GM21367 (cell line): ENCODE measurements around the gene SUPT6H.
"Not testable (repeated sequence)": the region's sequence is repeated elsewhere in the genome, so short reads cannot be mapped to it uniquely, and the experiment has no call there.

ENCODE experiments used
- ATAC-seq: cut with Tn5 transposase; IDR thresholded peaks from one replicate; pipeline ENCODE4 v1.9.1; 2021; ENCODE audit not compliant: unreplicated experiment

Gene SUPT6H

GRCh38 chr17:28717578-28718332 is 55.8 kb downstream of the SUPT6H start, which contains the start of gene RAB34:
RAB34 (minus strand) TSS chr17:28717868; CDS start chr17:28717266, 602 bp downstream.
- no peak for ATAC-seq

DNA sequence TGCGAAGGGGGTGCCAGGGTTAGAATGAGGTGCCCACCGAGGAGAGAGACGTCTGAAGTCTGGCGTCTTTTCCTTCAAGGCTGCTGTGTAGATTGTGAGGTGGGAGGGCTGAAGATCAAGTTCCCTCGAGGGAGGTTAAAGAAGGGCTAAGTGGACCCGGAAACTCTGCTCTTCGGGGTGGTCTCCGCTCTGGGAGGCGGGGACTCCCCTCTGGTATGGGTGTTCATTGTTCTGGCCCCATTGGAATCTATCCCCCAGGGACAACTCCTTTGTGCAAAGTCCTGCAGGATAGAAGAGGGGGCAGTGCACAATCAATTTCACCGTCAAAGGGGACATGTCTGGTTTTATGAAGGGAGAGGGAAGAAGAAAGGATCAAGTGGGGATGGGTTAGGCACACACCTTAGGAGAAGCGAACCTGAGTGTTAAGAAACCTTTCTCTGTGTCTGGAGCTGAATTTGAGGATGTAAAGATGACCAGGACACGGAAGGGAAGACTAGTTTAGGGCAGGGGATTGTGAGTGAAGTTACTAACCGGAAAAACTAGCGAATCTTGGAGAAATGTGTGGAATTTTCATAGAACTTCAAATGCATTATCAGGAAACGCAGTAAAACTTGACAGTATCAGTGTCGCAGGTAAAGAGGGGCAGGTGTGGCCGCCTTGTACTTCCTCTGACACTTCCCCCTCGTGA is 56.5 kb downstream of the SUPT6H start:
- ATAC-seq, result no peak

- ATAC-seq, result no peak
Observed at GRCh38 chr17:28719021-28719433, 57.0 kb downstream of the SUPT6H start.

DNA sequence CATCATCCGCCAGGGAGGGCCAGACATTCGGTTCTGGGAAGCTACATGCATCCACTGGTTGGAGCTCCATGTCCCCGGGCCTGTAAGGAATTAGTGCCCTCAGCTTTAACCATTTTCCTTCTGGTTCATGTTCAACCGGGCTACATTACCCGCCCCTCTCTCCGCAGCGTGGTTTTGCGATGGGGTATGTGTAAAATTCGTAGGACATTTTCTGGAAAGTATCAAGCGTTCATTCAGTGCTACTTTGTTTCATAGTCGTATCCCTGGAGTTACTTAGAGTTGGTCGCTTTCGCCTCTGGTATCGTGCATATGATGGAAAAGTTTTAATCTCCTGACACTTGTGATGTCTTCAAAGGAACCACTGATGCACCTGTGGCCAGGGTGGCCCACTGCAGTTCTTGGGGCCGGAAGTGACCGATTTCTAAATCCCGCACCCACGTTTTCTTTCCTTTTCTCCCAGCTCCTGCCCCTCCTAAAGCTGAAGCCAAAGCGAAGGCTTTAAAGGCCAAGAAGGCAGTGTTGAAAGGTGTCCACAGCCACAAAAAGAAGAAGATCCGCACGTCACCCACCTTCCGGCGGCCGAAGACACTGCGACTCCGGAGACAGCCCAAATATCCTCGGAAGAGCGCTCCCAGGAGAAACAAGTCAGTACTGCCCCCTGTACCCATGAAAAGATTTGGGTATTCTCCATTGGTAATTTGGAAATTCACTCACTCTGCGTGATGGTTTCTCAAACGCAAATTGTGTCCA is 58.4 kb downstream of the SUPT6H start:
- ATAC-seq, result no peak

GRCh38 chr17:28720997-28721329 is 59.0 kb downstream of the SUPT6H start:
- ATAC-seq, result not testable (repeated sequence)

GRCh38 chr17:28722417-28723158 is 60.6 kb downstream of the SUPT6H start:
- ATAC-seq, result no peak

- ATAC-seq, result no peak
Observed at GRCh38 chr17:28723159-28723835, 61.3 kb downstream of the SUPT6H start.

- ATAC-seq, result not testable (repeated sequence)
Observed at GRCh38 chr17:28723836-28724499, 62.0 kb downstream of the SUPT6H start.

DNA sequence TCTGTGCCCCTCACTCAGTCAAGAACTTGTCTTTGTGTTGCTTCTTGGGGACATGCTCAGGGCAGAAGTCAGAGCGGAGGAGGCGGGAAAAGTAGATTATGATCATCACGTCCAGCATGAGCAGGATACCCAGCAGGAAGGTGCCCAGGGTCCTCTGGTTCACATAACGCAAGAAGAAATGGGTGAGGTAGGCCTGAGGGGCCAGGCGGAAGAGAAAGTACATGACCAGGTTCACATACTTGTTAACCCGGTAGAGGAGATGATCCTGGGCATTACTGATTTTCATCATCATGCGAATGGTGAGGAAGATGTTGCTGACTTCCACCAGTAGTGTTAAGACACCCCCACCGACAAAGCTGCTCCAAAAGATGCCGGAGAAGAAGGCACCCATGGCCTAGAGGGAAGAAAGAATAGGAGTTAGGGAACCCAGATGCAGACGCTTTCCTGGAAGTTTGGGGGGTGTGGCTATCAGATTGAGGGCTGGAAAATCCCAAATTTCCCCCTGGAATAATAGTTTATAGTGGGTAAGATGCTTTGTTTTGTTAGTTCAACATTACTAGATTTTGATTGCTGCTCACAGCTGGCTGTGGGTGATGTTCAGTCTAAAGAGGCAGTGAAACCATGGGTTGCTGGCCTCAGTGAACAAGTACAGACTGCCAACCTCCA is 62.6 kb downstream of the SUPT6H start:
- ATAC-seq, result no peak

DNA sequence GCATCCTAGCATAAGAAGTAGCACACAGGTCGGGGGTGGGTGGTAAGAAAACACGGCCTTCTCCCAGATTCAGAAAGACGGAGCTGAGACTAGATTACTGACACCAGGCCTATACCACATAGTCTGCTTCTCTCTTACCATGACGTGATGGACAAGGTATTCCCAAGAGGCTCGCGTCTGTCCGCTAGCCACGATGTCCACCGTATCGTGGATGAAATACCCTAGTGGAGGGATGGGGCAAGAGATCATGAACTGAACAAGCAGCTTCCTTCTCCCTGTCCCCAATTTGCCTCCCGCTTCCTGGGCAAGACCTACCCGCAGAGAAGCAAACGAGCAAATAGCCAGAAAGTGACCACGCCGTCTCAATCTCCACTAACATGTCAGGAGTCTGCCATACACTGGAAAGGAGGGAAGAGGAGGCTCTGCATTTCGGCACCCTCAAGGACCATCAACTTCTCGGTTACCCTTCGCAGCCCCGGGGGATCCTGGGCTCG is 63.2 kb downstream of the SUPT6H start:
- ATAC-seq, result no peak

GRCh38 chr17:28725660-28726225 is 63.7 kb downstream of the SUPT6H start:
- ATAC-seq, result no peak

DNA sequence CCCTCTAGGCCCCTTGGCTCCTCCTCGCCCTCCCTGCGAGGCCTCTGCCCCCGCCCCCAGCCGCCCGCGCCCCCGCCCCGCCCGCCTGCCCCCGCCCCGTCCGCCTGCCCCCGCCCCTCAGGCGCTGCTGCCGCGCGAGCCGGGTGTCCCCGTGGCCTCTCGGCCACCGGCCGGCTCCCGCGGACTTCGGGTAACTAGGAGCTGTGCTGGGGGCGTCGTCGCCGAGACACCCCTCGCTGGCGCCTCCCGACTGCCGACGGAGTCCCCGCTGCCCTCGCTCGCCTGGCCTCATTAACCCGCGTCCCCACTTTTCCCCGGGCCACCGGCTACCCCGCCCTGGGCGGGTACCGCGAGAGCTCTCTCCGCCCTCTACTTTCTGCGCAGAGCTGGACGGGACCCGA is 64.2 kb downstream of the SUPT6H start, which contains the start of gene TLCD1:
Gene TLCD1, minus strand, starts transcription at position 8 of the 401 bp plus-strand sequence. CDS start 136 bp downstream, outside the sequence.
- no peak for ATAC-seq

- ATAC-seq, result peak; percentile 30
Observed at GRCh38 chr17:28726627-28727491, 64.9 kb downstream of the SUPT6H start.

- ATAC-seq, result peak; percentile 31
Observed at GRCh38 chr17:28728364-28729200, 66.6 kb downstream of the SUPT6H start, which contains the start of gene NEK8. NEK8 (plus strand) TSS chr17:28728788; CDS start chr17:28728814, 26 bp downstream.

GRCh38 chr17:28729950-28730330 is 67.9 kb downstream of the SUPT6H start:
- no peak for ATAC-seq

DNA sequence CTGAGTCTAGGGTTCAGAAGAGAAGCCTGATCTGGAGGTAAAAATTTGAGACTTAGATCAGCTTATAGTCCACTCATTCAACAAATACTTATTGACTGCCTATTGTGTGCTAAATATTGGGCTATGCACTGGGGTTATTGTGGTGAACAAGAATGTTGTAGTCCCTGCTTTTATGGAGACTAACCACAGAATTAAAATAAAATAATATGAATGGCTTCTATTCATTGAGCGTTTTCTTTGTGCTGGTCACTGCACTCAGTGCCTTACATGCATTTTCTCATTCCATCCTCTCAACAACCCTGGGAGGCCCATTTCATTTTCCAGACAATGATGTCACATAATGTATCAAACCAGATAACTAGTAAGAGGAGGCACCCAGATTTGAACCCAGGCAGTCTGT is 71.3 kb downstream of the SUPT6H start:
- no peak for ATAC-seq

DNA sequence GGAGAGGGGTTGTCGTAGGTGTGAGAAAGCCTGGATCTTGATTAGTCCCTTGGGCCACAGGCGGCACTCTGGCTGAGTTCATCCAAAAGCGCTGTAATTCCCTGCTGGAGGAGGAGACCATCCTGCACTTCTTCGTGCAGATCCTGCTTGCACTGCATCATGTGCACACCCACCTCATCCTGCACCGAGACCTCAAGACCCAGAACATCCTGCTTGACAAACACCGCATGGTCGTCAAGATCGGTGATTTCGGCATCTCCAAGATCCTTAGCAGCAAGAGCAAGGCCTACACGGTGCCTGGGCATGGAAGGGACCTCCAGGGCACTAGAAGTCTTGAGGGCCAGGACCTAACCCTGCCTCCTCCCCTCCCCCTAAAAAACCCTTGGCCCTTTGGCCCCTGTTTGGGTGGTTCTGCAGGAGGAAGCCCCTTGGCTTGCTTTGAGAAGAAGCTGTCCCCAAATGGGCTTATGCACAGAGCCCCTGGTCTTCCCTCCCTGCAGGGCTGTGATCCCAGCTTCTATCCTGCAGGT is 72.8 kb downstream of the SUPT6H start:
- ATAC-seq, result no peak
